ENCODE results near the gene PRPF31. TPM values are rescaled to one million over a fixed set of nuclear protein-coding genes. Genes with fewer than 3 reads are reported as not detected.

The PRPF31 gene
- total and polyA plus RNA-seq, 2 of the 13 experiments (the other 11 are each of a cell fraction or from before 2014, with no cell fraction given), result 23.8 to 63.8 TPM

GRCh38 chr19:54152878-54153524 lies 37.4 kb downstream of the PRPF31 start:
- H3K36me3 ChIP-seq (replicated peaks in 1 of 2; ENCODE audit: control insufficient read depth in 1 of 2, insufficient read depth in 2 of 2, low read length in 2 of 2), result peaks cover 35 to 90% of the 10 kb centered on the region in 2 experiments
- ChIA-PET POLR2A (no interaction called here), CTCF (ENCODE audit: low intra/inter-chr PET ratio, low total read pairs) (no interaction called here)
- intact Hi-C loops (cut with micrococcal nuclease; ENCODE audit: unreplicated experiment) (no loop called here), in situ Hi-C loops (cut with HindIII; ENCODE audit: extremely low pct_ligation_motif_present, low pct_unique_long_range_greater_than_20kb) (no loop called here)
- no peak for DNase-seq (ENCODE audit: low spot score)
- no TSS peak for BruUV-seq (replicated peaks)
- H3K4me3 ChIP-seq (replicated peaks in 1 of 3; ENCODE audit: insufficient read depth in 1 of 3, low read depth in 2 of 3, low read length in 3 of 3), result no peak overlapping the region
- 0 out of 2 replicates have a peak, but pooled peaks cover 3% of the 10 kb centered on the region for H4K20me1 ChIP-seq (ENCODE audit: insufficient read depth, low read length)
- no peak overlapping the region for H2AFZ ChIP-seq (ENCODE audit: low read length)
- H3K27ac ChIP-seq (ENCODE audit: extremely low read length, insufficient read depth, low read length), result no peak overlapping the region
- FAIRE-seq, result no peak
- H3K9ac ChIP-seq (ENCODE audit: insufficient read depth, low read depth, low read length), result no peak overlapping the region
- no peaks in the 10 kb centered on the region for H3K79me2 ChIP-seq (ENCODE audit: insufficient read depth, low read length)
- TF ChIP-seq RBFOX2 (IDR thresholded peaks at IDR 0.05; ENCODE audit: low read depth, low read length), result peak; percentile 59; the same call in 1 of the 2 replicates
- no peak for TF ChIP-seq ZNF253 (CRISPR knock-in tag; IDR thresholded peaks at IDR 0.05; ENCODE audit: borderline replicate concordance)
- TF ChIP-seq ARID2 (CRISPR knock-in tag; IDR thresholded peaks at IDR 0.05; ENCODE audit: borderline replicate concordance), result no peak
- ATAC-seq, result no peak
- H3K27me3 ChIP-seq (ENCODE audit: control insufficient read depth in 1 of 2, insufficient read depth in 2 of 2, low read length in 2 of 2), result no peaks in the 10 kb centered on the region
- no peak overlapping the region for H3K4me2 ChIP-seq (ENCODE audit: low read depth, low read length)
- peaks cover under 1% of the 10 kb centered on the region; the same call in 1 of the 2 replicates for H3K4me1 ChIP-seq (ENCODE audit: insufficient read depth, low read length)
- H3K9me3 ChIP-seq (ENCODE audit: low read length), result no peaks in the 10 kb centered on the region
- WGBS (ENCODE audit: low lambda C conversion rate), result 99% methylated on average over 25 of the region's 25 CpGs

DNA sequence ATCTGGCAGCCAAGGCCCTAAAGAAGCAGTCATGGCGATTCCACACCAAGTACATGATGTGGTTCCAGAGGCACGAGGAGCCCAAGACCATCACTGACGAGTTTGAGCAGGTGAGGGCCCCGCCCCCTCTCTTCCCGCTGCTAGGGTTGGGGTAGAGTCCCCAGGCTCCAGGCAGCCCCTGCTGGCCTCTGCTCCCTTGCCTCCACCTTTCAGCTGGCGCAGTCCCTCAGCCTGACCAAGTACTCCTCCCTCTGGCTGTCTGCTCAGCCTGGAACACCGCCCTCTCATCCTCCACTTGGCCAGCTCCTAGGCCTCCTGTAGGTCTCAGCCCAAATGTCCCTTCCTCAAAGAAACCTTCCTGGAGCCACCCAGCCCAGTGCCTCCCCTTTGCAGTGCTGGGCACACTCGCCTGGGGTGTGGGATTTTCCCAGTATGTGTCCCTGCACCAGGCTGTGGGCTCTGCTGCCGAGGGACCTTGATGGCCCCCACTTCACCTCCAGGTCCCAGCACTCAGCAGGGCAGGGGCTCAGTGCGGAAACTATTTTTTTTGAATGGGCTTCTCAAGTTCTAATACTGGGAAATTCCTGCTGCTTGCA lies 38.3 kb downstream of the PRPF31 start:
- Histone ChIP-seq H3K36me3 (replicated peaks in 1 of 2; ENCODE audit: control insufficient read depth in 1 of 2, insufficient read depth in 2 of 2, low read length in 2 of 2) (peaks cover 32 to 88% of the 10 kb centered on the region in 2 experiments), H2AFZ (ENCODE audit: low read length) (no peak overlapping the region), H3K4me2 (ENCODE audit: low read depth, low read length) (no peak overlapping the region), H3K9me3 (ENCODE audit: low read length) (no peaks in the 10 kb centered on the region), H3K79me2 (ENCODE audit: insufficient read depth, low read length) (peaks cover 6% of the 10 kb centered on the region), H3K27ac (ENCODE audit: extremely low read length, insufficient read depth, low read length) (no peak overlapping the region), H3K4me3 (replicated peaks in 1 of 3; ENCODE audit: insufficient read depth in 1 of 3, low read depth in 2 of 3, low read length in 3 of 3) (no peak overlapping the region), H4K20me1 (ENCODE audit: insufficient read depth, low read length) (0 out of 2 replicates have a peak, but pooled peaks cover 3% of the 10 kb centered on the region), H3K27me3 (ENCODE audit: control insufficient read depth in 1 of 2, insufficient read depth in 2 of 2, low read length in 2 of 2) (no peaks in the 10 kb centered on the region), H3K4me1 (ENCODE audit: insufficient read depth, low read length) (peaks cover 9% of the 10 kb centered on the region), H3K9ac (ENCODE audit: insufficient read depth, low read depth, low read length) (no peak overlapping the region)
- no peak for DNase-seq (ENCODE audit: low spot score)
- no peak; the same call in 2 of the 3 replicates for ATAC-seq
- ChIA-PET POLR2A (no interaction called here), CTCF (ENCODE audit: low intra/inter-chr PET ratio, low total read pairs) (no interaction called here)
- TF ChIP-seq ELF3 (CRISPR knock-in tag; IDR thresholded peaks at IDR 0.05), result no peak
- TF ChIP-seq PAXIP1 (CRISPR knock-in tag; conservative IDR thresholded peaks at IDR 0.05), result no peak
- peak; percentile 77 for TF ChIP-seq AGO2 (optimal IDR thresholded peaks at IDR 0.05; ENCODE audit: low read depth, low read length)
- TF ChIP-seq POLR2G (IDR thresholded peaks at IDR 0.05; ENCODE audit: low read depth, low read length), result 0 out of 2 replicates have a peak, but pooled peaks have one; percentile 37
- TF ChIP-seq RBFOX2 (IDR thresholded peaks at IDR 0.05; ENCODE audit: low read depth, low read length), result 0 out of 2 replicates have a peak, but pooled peaks have one; percentile 24
- peak; percentile 41 for TF ChIP-seq RBM22 (optimal IDR thresholded peaks at IDR 0.05; ENCODE audit: low read length)
- TF ChIP-seq, protein P1, sequence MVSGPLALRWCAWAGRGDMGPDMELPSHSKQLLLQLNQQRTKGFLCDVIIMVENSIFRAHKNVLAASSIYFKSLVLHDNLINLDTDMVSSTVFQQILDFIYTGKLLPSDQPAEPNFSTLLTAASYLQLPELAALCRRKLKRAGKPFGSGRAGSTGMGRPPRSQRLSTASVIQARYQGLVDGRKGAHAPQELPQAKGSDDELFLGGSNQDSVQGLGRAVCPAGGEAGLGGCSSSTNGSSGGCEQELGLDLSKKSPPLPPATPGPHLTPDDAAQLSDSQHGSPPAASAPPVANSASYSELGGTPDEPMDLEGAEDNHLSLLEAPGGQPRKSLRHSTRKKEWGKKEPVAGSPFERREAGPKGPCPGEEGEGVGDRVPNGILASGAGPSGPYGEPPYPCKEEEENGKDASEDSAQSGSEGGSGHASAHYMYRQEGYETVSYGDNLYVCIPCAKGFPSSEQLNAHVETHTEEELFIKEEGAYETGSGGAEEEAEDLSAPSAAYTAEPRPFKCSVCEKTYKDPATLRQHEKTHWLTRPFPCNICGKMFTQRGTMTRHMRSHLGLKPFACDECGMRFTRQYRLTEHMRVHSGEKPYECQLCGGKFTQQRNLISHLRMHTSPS (CRISPR knock-in tag; IDR thresholded peaks at IDR 0.05; ENCODE audit: low read depth), result no peak
- TF ChIP-seq POLR2AphosphoS5 (IDR thresholded peaks at IDR 0.05; ENCODE audit: low read depth, low read length), result peak; percentile 22; the same call in 1 of the 2 replicates
- TF ChIP-seq POLR2A (IDR thresholded peaks at IDR 0.05; ENCODE audit: insufficient read depth in 1 of 2, low read depth in 2 of 2, low read length in 2 of 2), result 0 out of 4 replicates have a peak, but pooled peaks of 1 of the 2 experiments have one; percentile 24
- WGBS (ENCODE audit: low lambda C conversion rate), result 98% methylated on average over 4 of the region's 10 CpGs
- FAIRE-seq, result no peak
- in situ Hi-C loops (cut with HindIII; ENCODE audit: extremely low pct_ligation_motif_present, low pct_unique_long_range_greater_than_20kb), result no loop called here
- intact Hi-C loops (cut with micrococcal nuclease; ENCODE audit: unreplicated experiment), result no loop called here
- BruUV-seq (replicated peaks), result no TSS peak
